ENCODE data around the gene KIF26B. TPM values are rescaled to one million over a fixed set of nuclear protein-coding genes. Genes with fewer than 3 reads are reported as not detected.

Gene KIF26B
- polyA plus RNA-seq, 1 donor (not counting 4 experiments of a cell fraction or from before 2014, with no cell fraction given), result 0.58 TPM

- no peak for FAIRE-seq
- DNase-seq (ENCODE audit: low read depth, low spot score), result no peak
- dilution Hi-C loops (cut with MboI; ENCODE audit: extremely low pct_ligation_motif_present, low sequenced_read_pairs), result no loop called here
- Histone ChIP-seq H3K9me1 (ENCODE audit: control insufficient read depth, extremely low read depth, insufficient read depth, low read length) (no peaks in the 10 kb centered on the region), H3K4me3 (ENCODE audit: control insufficient read depth in 2 of 3, extremely low read depth in 1 of 3, insufficient read depth in 2 of 3, low read depth in 1 of 3, low read length in 3 of 3) (no peak overlapping the region), H3K79me2 (ENCODE audit: control insufficient read depth, insufficient read depth, low read length) (no peaks in the 10 kb centered on the region), H3K36me3 (ENCODE audit: control insufficient read depth in 2 of 2, extremely low read depth in 1 of 2, insufficient read depth in 2 of 2, low read length in 2 of 2) (no peaks in the 10 kb centered on the region), H3K9ac (ENCODE audit: control insufficient read depth, extremely low read depth, insufficient read depth, low read length) (no peak overlapping the region), H3K4me1 (ENCODE audit: control insufficient read depth, extremely low read depth, insufficient read depth, low read length) (no peaks in the 10 kb centered on the region), H3K4me2 (ENCODE audit: control insufficient read depth, extremely low read depth, insufficient read depth, low read depth, low read length) (no peak overlapping the region), H3K9me3 (ENCODE audit: control insufficient read depth, low read depth, low read length) (peaks cover 5% of the 10 kb centered on the region), H3K27ac (ENCODE audit: control insufficient read depth, insufficient read depth, low read length) (no peak overlapping the region), H4K20me1 (ENCODE audit: control insufficient read depth, extremely low read depth, insufficient read depth, low read length) (no peaks in the 10 kb centered on the region), H2AFZ (ENCODE audit: control insufficient read depth, low read length) (no peak overlapping the region), H3K27me3 (ENCODE audit: control insufficient read depth, extremely low read depth, insufficient read depth, low read length) (no peaks in the 10 kb centered on the region)
- no peak for TF ChIP-seq EZH2 (IDR thresholded peaks at IDR 0.05; ENCODE audit: low read length)
- no peak for TF ChIP-seq CTCF (optimal IDR thresholded peaks at IDR 0.05 in 1 of 3, IDR thresholded peaks at IDR 0.05 in 1 of 3, conservative IDR thresholded peaks at IDR 0.05 in 1 of 3; ENCODE audit: extremely low read depth in 1 of 3, insufficient read depth in 2 of 3, low read length in 3 of 3)
Observed at GRCh38 chr1:245641384-245641783, 486.6 kb downstream of the KIF26B start.

GRCh38 chr1:245645406-245645805, 490.6 kb downstream of the KIF26B start:
- H3K9me3 ChIP-seq (ENCODE audit: control insufficient read depth, low read depth, low read length), result peaks cover 5% of the 10 kb centered on the region
- DNase-seq (ENCODE audit: low read depth, low spot score) (no peak), FAIRE-seq (no peak)
- dilution Hi-C loops (cut with MboI; ENCODE audit: extremely low pct_ligation_motif_present, low sequenced_read_pairs), result no loop called here
- no peaks in the 10 kb centered on the region for H3K9me1 ChIP-seq (ENCODE audit: control insufficient read depth, extremely low read depth, insufficient read depth, low read length)
- TF ChIP-seq EZH2 (IDR thresholded peaks at IDR 0.05; ENCODE audit: low read length) (no peak), CTCF (optimal IDR thresholded peaks at IDR 0.05 in 1 of 3, IDR thresholded peaks at IDR 0.05 in 1 of 3, conservative IDR thresholded peaks at IDR 0.05 in 1 of 3; ENCODE audit: extremely low read depth in 1 of 3, insufficient read depth in 2 of 3, low read length in 3 of 3) (no peak)
- H3K4me1 ChIP-seq (ENCODE audit: control insufficient read depth, extremely low read depth, insufficient read depth, low read length), result no peaks in the 10 kb centered on the region
- no peak overlapping the region for H3K9ac ChIP-seq (ENCODE audit: control insufficient read depth, extremely low read depth, insufficient read depth, low read length)
- H3K79me2 ChIP-seq (ENCODE audit: control insufficient read depth, insufficient read depth, low read length), result no peaks in the 10 kb centered on the region
- H3K4me2 ChIP-seq (ENCODE audit: control insufficient read depth, extremely low read depth, insufficient read depth, low read depth, low read length), result no peak overlapping the region
- H3K4me3 ChIP-seq (ENCODE audit: control insufficient read depth in 2 of 3, extremely low read depth in 1 of 3, insufficient read depth in 2 of 3, low read depth in 1 of 3, low read length in 3 of 3), result no peak overlapping the region
- H3K36me3 ChIP-seq (ENCODE audit: control insufficient read depth in 2 of 2, extremely low read depth in 1 of 2, insufficient read depth in 2 of 2, low read length in 2 of 2), result no peaks in the 10 kb centered on the region
- no peak overlapping the region for H2AFZ ChIP-seq (ENCODE audit: control insufficient read depth, low read length)
- no peaks in the 10 kb centered on the region for H4K20me1 ChIP-seq (ENCODE audit: control insufficient read depth, extremely low read depth, insufficient read depth, low read length)
- H3K27me3 ChIP-seq (ENCODE audit: control insufficient read depth, extremely low read depth, insufficient read depth, low read length), result no peaks in the 10 kb centered on the region
- no peak overlapping the region for H3K27ac ChIP-seq (ENCODE audit: control insufficient read depth, insufficient read depth, low read length)
